ENCODE results near the gene ZMYND11.

ZMYND11 gene

DNA sequence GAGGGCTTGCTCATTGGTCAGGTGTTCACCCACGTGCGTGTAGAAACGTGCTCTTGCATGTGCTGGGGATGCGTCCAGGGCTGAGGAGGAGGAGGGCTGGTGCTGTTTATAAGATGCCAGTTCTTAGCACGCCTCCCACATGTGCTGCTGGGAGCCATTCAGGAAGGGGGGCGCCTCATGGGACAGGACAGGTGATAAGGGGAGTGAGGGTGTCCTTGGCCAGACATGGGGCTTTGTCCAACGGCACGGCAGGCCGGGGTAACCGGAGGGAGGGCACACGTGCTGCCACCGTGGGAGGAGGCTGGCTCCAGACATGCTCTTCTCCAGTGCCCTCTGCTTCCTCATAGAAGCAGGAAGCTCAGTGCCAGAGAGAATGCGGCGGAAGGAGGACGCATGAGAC, 150.0 kb downstream of the ZMYND11 start:
- H3K27ac ChIP-seq (ENCODE audit: low read length) = no peak overlapping the region
- H3F3A ChIP-seq (ENCODE audit: insufficient read depth, low read length) = peaks cover 7% of the 10 kb centered on the region; the same call in 1 of the 2 replicates
- no peak overlapping the region for H3K4me2 ChIP-seq (ENCODE audit: low read depth, low read length)
- DNase-seq = no peak
- H3K9me3 ChIP-seq (replicated peaks; ENCODE audit: insufficient read depth, low read length) = no peaks in the 10 kb centered on the region
- H3K4me3 ChIP-seq (ENCODE audit: low read length) = no peak overlapping the region
- TF ChIP-seq CTCF (IDR thresholded peaks at IDR 0.05; ENCODE audit: low read length) (no peak), EZH2 (optimal IDR thresholded peaks at IDR 0.05; ENCODE audit: low read depth, low read length) (no peak), EZH2phosphoT487 (IDR thresholded peaks at IDR 0.05; ENCODE audit: low read length) (no peak)
- no peak overlapping the region for H2AFZ ChIP-seq (ENCODE audit: low read length)
- H3K27me3 ChIP-seq (replicated peaks; ENCODE audit: insufficient read depth, low read length) = no peaks in the 10 kb centered on the region
- H3K9ac ChIP-seq (ENCODE audit: low read length) = no peak overlapping the region
- H3K9me2 ChIP-seq (replicated peaks; ENCODE audit: insufficient read depth, low read length) = no peaks in the 10 kb centered on the region
- H3K36me3 ChIP-seq (replicated peaks; ENCODE audit: insufficient read depth, low read length) = no peaks in the 10 kb centered on the region
- H3K4me1 ChIP-seq (ENCODE audit: low read length) = peaks cover 12% of the 10 kb centered on the region
- H4K20me1 ChIP-seq (ENCODE audit: insufficient read depth, low read length) = no peaks in the 10 kb centered on the region
- no peaks in the 10 kb centered on the region for H3K79me2 ChIP-seq (ENCODE audit: low read length)

DNA sequence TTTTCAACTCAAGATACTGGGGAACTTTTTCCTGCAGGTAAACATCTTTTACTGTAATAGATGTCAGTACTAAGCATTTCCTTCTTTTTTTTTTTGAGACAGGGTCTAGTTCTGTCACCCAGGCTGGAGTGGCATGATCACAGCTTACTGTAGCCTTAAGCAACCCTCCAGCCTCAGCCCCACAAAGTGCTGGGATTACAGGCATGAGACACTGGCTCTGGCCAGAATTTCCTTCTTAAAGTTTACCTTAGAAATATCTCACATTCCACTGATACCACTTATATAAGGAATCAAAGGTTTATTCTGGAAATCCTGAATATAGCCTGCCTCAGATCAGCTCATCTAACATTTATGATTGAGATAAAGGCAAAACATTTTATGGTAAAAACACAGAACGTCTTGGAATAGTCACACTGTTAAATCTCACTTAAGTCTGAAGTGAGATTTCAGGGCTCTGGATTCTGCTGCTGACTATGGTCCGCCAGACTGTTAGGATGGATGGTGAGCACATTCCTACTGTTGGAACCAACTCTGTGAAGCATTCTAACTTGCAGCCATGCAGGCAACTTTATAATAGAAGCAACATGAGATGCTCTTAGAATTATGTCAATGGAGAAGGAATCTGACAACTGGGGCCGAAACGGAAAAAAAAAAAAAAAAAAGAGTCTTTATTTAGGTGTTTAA, 151.9 kb downstream of the ZMYND11 start:
- DNase-seq = no peak
- H3K27ac ChIP-seq (ENCODE audit: low read length) = no peak overlapping the region
- H3K27me3 ChIP-seq (replicated peaks; ENCODE audit: insufficient read depth, low read length) = no peaks in the 10 kb centered on the region
- no peaks in the 10 kb centered on the region for H3K9me3 ChIP-seq (replicated peaks; ENCODE audit: insufficient read depth, low read length)
- no peak overlapping the region for H3K9ac ChIP-seq (ENCODE audit: low read length)
- H2AFZ ChIP-seq (ENCODE audit: low read length) = no peak overlapping the region
- peaks cover 7% of the 10 kb centered on the region; the same call in 1 of the 2 replicates for H3F3A ChIP-seq (ENCODE audit: insufficient read depth, low read length)
- no peak for TF ChIP-seq EZH2 (optimal IDR thresholded peaks at IDR 0.05; ENCODE audit: low read depth, low read length)
- TF ChIP-seq EZH2phosphoT487 (IDR thresholded peaks at IDR 0.05; ENCODE audit: low read length) = no peak
- TF ChIP-seq CTCF (IDR thresholded peaks at IDR 0.05; ENCODE audit: low read length) = no peak
- H4K20me1 ChIP-seq (ENCODE audit: insufficient read depth, low read length) = no peaks in the 10 kb centered on the region
- no peak overlapping the region for H3K4me3 ChIP-seq (ENCODE audit: low read length)
- H3K36me3 ChIP-seq (replicated peaks; ENCODE audit: insufficient read depth, low read length) = no peaks in the 10 kb centered on the region
- H3K4me1 ChIP-seq (ENCODE audit: low read length) = peaks cover 12% of the 10 kb centered on the region
- H3K79me2 ChIP-seq (ENCODE audit: low read length) = no peaks in the 10 kb centered on the region
- H3K9me2 ChIP-seq (replicated peaks; ENCODE audit: insufficient read depth, low read length) = no peaks in the 10 kb centered on the region
- no peak overlapping the region for H3K4me2 ChIP-seq (ENCODE audit: low read depth, low read length)

- Histone ChIP-seq H3K9me2 (replicated peaks; ENCODE audit: insufficient read depth, low read length) (no peaks in the 10 kb centered on the region), H3K4me1 (ENCODE audit: low read length) (peaks cover 12% of the 10 kb centered on the region), H3F3A (ENCODE audit: insufficient read depth, low read length) (peaks cover 7% of the 10 kb centered on the region; the same call in 1 of the 2 replicates), H3K27ac (ENCODE audit: low read length) (no peak overlapping the region), H3K4me3 (ENCODE audit: low read length) (no peak overlapping the region), H3K4me2 (ENCODE audit: low read depth, low read length) (no peak overlapping the region), H3K27me3 (replicated peaks; ENCODE audit: insufficient read depth, low read length) (no peaks in the 10 kb centered on the region), H4K20me1 (ENCODE audit: insufficient read depth, low read length) (no peaks in the 10 kb centered on the region), H2AFZ (ENCODE audit: low read length) (no peak overlapping the region), H3K36me3 (replicated peaks; ENCODE audit: insufficient read depth, low read length) (no peaks in the 10 kb centered on the region), H3K79me2 (ENCODE audit: low read length) (no peaks in the 10 kb centered on the region), H3K9me3 (replicated peaks; ENCODE audit: insufficient read depth, low read length) (no peaks in the 10 kb centered on the region), H3K9ac (ENCODE audit: low read length) (no peak overlapping the region)
- TF ChIP-seq CTCF (IDR thresholded peaks at IDR 0.05; ENCODE audit: low read length) (peak; percentile 17), EZH2 (optimal IDR thresholded peaks at IDR 0.05; ENCODE audit: low read depth, low read length) (no peak), EZH2phosphoT487 (IDR thresholded peaks at IDR 0.05; ENCODE audit: low read length) (no peak)
- no peak for DNase-seq
Measured at GRCh38 chr10:287814-288213, 152.6 kb downstream of the ZMYND11 start.
